Endothelial cell of umbilical vein (primary cell): Measurements from ENCODE around the gene CENPP.

Source experiments
- CTCF ChIP-seq, 2 donors: IDR thresholded peaks; 1 replicate in 1 of 2; 2 replicates in 1 of 2; pipeline ENCODE4 v1.5.1; 2011; ENCODE audit warnings: low read length in 2 of 2, mild to moderate bottlenecking in 2 of 2, moderate library complexity in 2 of 2, control low read depth in 1 of 2, inconsistent platforms in 1 of 2, low read depth in 1 of 2; ENCODE audit not compliant: insufficient read depth in 1 of 2; ENCODE audit errors: extremely low read depth in 1 of 2
- EZH2 ChIP-seq: IDR thresholded peaks from 2 replicates; pipeline ENCODE4 v1.6.1; 2012; ENCODE audit warnings: borderline replicate concordance, low read depth, mild to moderate bottlenecking, moderate library complexity, low read length, inconsistent platforms; ENCODE audit not compliant: severe bottlenecking
- POLR2A ChIP-seq: IDR thresholded peaks from 2 replicates; pipeline ENCODE4 v1.6.1; 2012; ENCODE audit warnings: low read depth, mild to moderate bottlenecking, control low read depth, low read length
- POLR2AphosphoS5 ChIP-seq: IDR thresholded peaks from 2 replicates; pipeline ENCODE4 v1.6.1; 2012; ENCODE audit warnings: low read depth, mild to moderate bottlenecking, control low read depth, low read length, moderate library complexity; ENCODE audit not compliant: insufficient read depth

- TF ChIP-seq CTCF (IDR thresholded peaks at IDR 0.05; ENCODE audit: extremely low read depth in 1 of 2, insufficient read depth in 1 of 2, low read depth in 1 of 2, low read length in 2 of 2) (no peak), POLR2AphosphoS5 (no peak), POLR2A (no peak), EZH2 (no peak)
Measured at GRCh38 chr9:92547356-92547755, 221.6 kb downstream of the CENPP start.
